Fibroblast of pulmonary artery (primary cell): ENCODE results near the gene CAMKV.
A peak's percentile ranks its signal among the peaks of the same experiment; 100 is the strongest.
"Not testable (repeated sequence)": the region's sequence is repeated elsewhere in the genome, so short reads cannot be mapped to it uniquely, and the experiment has no call there.

Experiments used
- DNase-seq: peaks from one replicate; pipeline ENCODE4 v3.0.0-alpha.2; 2010; ENCODE audit warnings: low read depth
- H3K4me3 ChIP-seq: replicated peaks from 2 replicates; pipeline ENCODE4 v1.5.1; 2011; ENCODE audit warnings: low read depth, mild to moderate bottlenecking, control low read depth, low read length, moderate library complexity
- CTCF ChIP-seq: IDR thresholded peaks from 2 replicates; pipeline ENCODE4 v1.5.1; 2011; ENCODE audit warnings: mild to moderate bottlenecking, control low read depth, low read length, inconsistent platforms; ENCODE audit errors: missing control alignments

The CAMKV gene

GRCh38 chr3:49869525-49870126 is at the start of gene CAMKV:
Gene CAMKV, minus strand, starts transcription at chr3:49869906. Its CDS starts 7,518 bp downstream, at chr3:49862388.
- no peak within 1 kb of the TSS for H3K4me3 ChIP-seq
- no peak for DNase-seq
- TF ChIP-seq CTCF = no peak

GRCh38 chr3:49917806-49918590 is 48.3 kb upstream of the CAMKV start:
- H3K4me3 ChIP-seq, DNase-seq: not testable (repeated sequence)

- peak; percentile 30 for DNase-seq
- no peak for TF ChIP-seq CTCF
- no peak overlapping the region for H3K4me3 ChIP-seq
Observed at GRCh38 chr3:49916686-49917085, 47.0 kb upstream of the CAMKV start.

DNA sequence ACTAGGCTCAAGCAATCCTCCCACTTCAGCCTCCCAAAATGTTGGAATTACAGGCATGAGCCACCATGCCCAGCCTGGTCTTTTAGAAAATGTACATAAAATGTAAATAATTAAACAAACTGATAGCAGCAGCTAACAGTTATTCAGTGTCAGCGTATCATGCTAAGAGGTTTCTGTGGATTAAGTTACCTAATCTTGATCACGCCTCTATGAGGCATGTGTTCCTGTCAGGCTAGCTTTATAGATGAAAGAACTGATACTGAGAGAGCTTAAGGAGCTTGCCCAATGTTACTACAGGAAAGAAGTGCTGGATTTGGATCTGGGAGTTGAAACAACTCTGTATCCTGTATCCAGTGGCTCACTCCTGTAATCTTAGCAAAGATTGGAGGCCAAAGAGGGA is 45.2 kb upstream of the CAMKV start:
- H3K4me3 ChIP-seq = no peak overlapping the region
- no peak for TF ChIP-seq CTCF
- DNase-seq = no peak

- H3K4me3 ChIP-seq = no peak overlapping the region
- no peak for TF ChIP-seq CTCF
- DNase-seq = no peak
Observed at GRCh38 chr3:49912881-49913281, 43.2 kb upstream of the CAMKV start.

DNA sequence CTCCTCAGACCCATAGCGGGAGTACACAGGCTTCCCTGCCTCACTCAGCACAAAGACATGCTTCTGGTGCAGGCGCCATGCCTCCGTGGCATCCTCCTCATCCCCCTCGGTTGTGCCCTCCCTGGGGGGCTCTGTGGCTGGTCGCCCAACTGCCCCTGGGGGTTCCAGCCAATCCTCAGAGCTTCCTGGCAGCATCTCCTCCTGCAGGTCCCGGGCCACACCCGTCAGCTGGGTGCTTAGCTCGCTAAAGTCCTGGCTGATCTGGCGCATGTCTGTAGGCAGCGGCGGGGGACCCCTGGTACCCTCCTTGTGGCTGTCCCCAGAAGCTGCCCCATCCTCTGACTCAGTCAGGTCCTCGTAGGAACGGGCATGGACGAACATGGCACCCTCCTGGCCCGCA is 41.9 kb upstream of the CAMKV start:
- no peak overlapping the region for H3K4me3 ChIP-seq
- no peak for TF ChIP-seq CTCF
- no peak for DNase-seq

- no peak for DNase-seq
- TF ChIP-seq CTCF = no peak
- H3K4me3 ChIP-seq = no peak overlapping the region
Observed at GRCh38 chr3:49911124-49911420, 41.4 kb upstream of the CAMKV start.
